Measurements from ENCODE around the gene EOLA2. TPM values are rescaled to one million over a fixed set of nuclear protein-coding genes. Genes with fewer than 3 reads are reported as not detected.
A peak's percentile ranks its signal among the peaks of the same experiment; 100 is the strongest.
"Not testable (repeated sequence)": the region's sequence is repeated elsewhere in the genome, so short reads cannot be mapped to it uniquely, and the experiment has no call there.

The EOLA2 gene
- total RNA-seq, 1 donor from 2014 or later: 42.5 TPM

- no peaks in the 10 kb centered on the region for H3K36me3 Mint-ChIP-seq
- H3K27me3 Mint-ChIP-seq (ENCODE audit: low read depth): no peaks in the 10 kb centered on the region
- peak overlapping the region; percentile 36 for H3K4me3 Mint-ChIP-seq
- peak overlapping the region; percentile 62 for H3K27ac Mint-ChIP-seq
- H3K4me1 Mint-ChIP-seq: peaks cover 4% of the 10 kb centered on the region
- TF ChIP-seq, protein P1, sequence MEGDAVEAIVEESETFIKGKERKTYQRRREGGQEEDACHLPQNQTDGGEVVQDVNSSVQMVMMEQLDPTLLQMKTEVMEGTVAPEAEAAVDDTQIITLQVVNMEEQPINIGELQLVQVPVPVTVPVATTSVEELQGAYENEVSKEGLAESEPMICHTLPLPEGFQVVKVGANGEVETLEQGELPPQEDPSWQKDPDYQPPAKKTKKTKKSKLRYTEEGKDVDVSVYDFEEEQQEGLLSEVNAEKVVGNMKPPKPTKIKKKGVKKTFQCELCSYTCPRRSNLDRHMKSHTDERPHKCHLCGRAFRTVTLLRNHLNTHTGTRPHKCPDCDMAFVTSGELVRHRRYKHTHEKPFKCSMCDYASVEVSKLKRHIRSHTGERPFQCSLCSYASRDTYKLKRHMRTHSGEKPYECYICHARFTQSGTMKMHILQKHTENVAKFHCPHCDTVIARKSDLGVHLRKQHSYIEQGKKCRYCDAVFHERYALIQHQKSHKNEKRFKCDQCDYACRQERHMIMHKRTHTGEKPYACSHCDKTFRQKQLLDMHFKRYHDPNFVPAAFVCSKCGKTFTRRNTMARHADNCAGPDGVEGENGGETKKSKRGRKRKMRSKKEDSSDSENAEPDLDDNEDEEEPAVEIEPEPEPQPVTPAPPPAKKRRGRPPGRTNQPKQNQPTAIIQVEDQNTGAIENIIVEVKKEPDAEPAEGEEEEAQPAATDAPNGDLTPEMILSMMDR (IDR thresholded peaks at IDR 0.05; ENCODE audit: unreplicated experiment): no peak
- no peak for DNase-seq (ENCODE audit: low spot score in 2 of 2, unreplicated experiment in 2 of 2)
- peaks cover 18% of the 10 kb centered on the region for H3K9me3 Mint-ChIP-seq
Measured at GRCh38 chrX:149903889-149904748, 34.2 kb downstream of the EOLA2 start.

- no peaks in the 10 kb centered on the region for H3K36me3 Mint-ChIP-seq
- peaks cover 15% of the 10 kb centered on the region for H3K9me3 Mint-ChIP-seq
- no peaks in the 10 kb centered on the region for H3K4me1 Mint-ChIP-seq
- no peaks in the 10 kb centered on the region for H3K27me3 Mint-ChIP-seq (ENCODE audit: low read depth)
- H3K27ac Mint-ChIP-seq: no peak overlapping the region
- DNase-seq (ENCODE audit: low spot score in 2 of 2, unreplicated experiment in 2 of 2): no peak
- TF ChIP-seq, protein P1 (IDR thresholded peaks at IDR 0.05; ENCODE audit: unreplicated experiment): no peak
- no peak overlapping the region for H3K4me3 Mint-ChIP-seq
Measured at GRCh38 chrX:149898554-149898953, 39.7 kb downstream of the EOLA2 start.

DNA sequence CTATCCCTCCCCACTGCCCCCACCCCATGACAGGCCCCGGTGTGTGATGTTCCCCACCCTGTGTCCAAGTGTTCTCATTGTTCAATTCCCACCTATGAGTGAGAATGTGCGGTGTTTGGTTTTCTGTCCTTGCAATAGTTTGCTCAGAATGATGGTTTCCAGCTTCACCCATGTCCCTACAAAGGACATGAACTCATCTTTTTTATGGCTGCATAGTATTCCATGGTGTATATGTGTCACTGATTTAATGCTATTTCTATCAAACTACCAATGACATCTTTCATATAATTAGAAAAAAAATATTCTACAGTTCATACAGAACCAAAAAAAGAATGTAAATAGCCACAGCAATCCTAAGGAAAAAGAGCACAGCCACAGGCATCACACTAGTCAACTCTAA is 47.5 kb downstream of the EOLA2 start:
- H3K9me3 Mint-ChIP-seq: peaks cover 18% of the 10 kb centered on the region
- not testable (repeated sequence) for H3K4me1 Mint-ChIP-seq; H3K27ac Mint-ChIP-seq; H3K27me3 Mint-ChIP-seq (ENCODE audit: low read depth); H3K4me3 Mint-ChIP-seq; H3K36me3 Mint-ChIP-seq; DNase-seq (ENCODE audit: low spot score in 2 of 2, unreplicated experiment in 2 of 2)

Other genes starting within 250 kb of the EOLA2 start
- not detected in 3 replicates for gene MAGEA11, start 226.4 kb downstream of the EOLA2 start, total RNA-seq
- gene HSFX1, start 164.4 kb downstream of the EOLA2 start, total RNA-seq: 1.9 to 2.1 TPM (median 2.0 TPM) in 3 replicates
- gene MAGEA9, start 156.6 kb downstream of the EOLA2 start, total RNA-seq: not detected in 3 replicates
- gene MAGEA8, start 57.3 kb downstream of the EOLA2 start, total RNA-seq: not detected in 3 replicates
- not detected in 3 replicates for gene HSFX4, start 8.9 kb downstream of the EOLA2 start, total RNA-seq